ENCODE results near the gene GTF3C4.

GTF3C4 gene

GRCh38 chr9:132646726-132647125, 23.5 kb upstream of the GTF3C4 start:
- no peak overlapping the region for H3K18ac ChIP-seq (ENCODE audit: low read length)
- H3K14ac ChIP-seq (ENCODE audit: low read length) = no peak overlapping the region
- no peaks in the 10 kb centered on the region for H3K4me1 ChIP-seq (ENCODE audit: control insufficient read depth in 2 of 2, insufficient read depth in 1 of 2, low read depth in 1 of 2, low read length in 2 of 2)
- no peak overlapping the region for H2BK15ac ChIP-seq (ENCODE audit: low read length)
- H3K36me3 ChIP-seq (replicated peaks in 1 of 2; ENCODE audit: control insufficient read depth in 2 of 2, insufficient read depth in 2 of 2, low read length in 2 of 2) = peaks cover 34 to 99% of the 10 kb centered on the region in 2 donors
- no peak overlapping the region for H2AFZ ChIP-seq (ENCODE audit: low read length)
- no peak overlapping the region for H3K4me2 ChIP-seq (ENCODE audit: insufficient read depth, low read length, poor library complexity, severe bottlenecking)
- H3K23ac ChIP-seq (ENCODE audit: low read depth, low read length, poor library complexity) = no peak overlapping the region
- no CpG with 5 or more reads among the region's 7 CpGs for WGBS, 2 donors (ENCODE audit: extremely low coverage in 2 of 2, insufficient read length in 2 of 2, insufficient replicate concordance in 1 of 2)
- no peak overlapping the region for H3K9ac ChIP-seq (ENCODE audit: low read depth, low read length, poor library complexity)
- DNase-seq (ENCODE audit: low spot score) = no peak
- H2AK5ac ChIP-seq (ENCODE audit: low read depth, low read length) = no peak overlapping the region
- H4K8ac ChIP-seq (ENCODE audit: low read depth, low read length) = no peak overlapping the region
- H3K4ac ChIP-seq (ENCODE audit: low read length) = no peak overlapping the region
- H3K9me3 ChIP-seq (replicated peaks in 1 of 2; ENCODE audit: control insufficient read depth in 2 of 2, insufficient read depth in 1 of 2, low read depth in 1 of 2, low read length in 2 of 2) = no peaks in the 10 kb centered on the region
- H3K27me3 ChIP-seq (ENCODE audit: control insufficient read depth in 3 of 3, insufficient read depth in 3 of 3, low read depth in 1 of 3, low read length in 3 of 3) = no peaks in the 10 kb centered on the region
- no peak overlapping the region for H3K27ac ChIP-seq (replicated peaks; ENCODE audit: low read length)
- H2BK120ac ChIP-seq (ENCODE audit: low read depth, low read length) = no peak overlapping the region
- H4K91ac ChIP-seq (ENCODE audit: low read depth, low read length, poor library complexity) = no peak overlapping the region
- H3K79me1 ChIP-seq (ENCODE audit: low read depth, low read length) = no peaks in the 10 kb centered on the region
- H2BK12ac ChIP-seq (ENCODE audit: low read length) = no peak overlapping the region
- H3K4me3 ChIP-seq (ENCODE audit: low read length in 2 of 2) = no peak overlapping the region
- no peak overlapping the region for H2BK5ac ChIP-seq (ENCODE audit: low read length)

DNA sequence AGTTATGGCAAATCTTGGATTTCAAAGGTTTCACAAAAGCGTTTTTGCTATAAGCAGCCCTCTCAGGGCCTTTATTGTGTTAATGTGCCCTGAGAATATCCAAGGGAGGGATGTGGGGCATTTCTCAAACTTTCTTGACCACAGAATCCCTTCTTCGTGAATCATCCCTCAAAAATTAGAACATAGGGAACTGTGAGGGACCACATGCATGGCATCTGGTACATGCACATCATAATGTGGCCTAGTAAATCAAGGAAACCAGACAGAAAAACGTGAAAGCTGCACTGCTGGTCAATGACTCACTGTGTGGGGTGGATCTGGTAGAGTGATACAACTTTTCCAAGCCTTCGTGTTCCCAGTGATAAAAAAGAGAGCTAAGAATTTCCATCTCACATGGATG, 22.9 kb upstream of the GTF3C4 start:
- Histone ChIP-seq H4K8ac (ENCODE audit: low read depth, low read length) (no peak overlapping the region), H3K18ac (ENCODE audit: low read length) (no peak overlapping the region), H3K9ac (ENCODE audit: low read depth, low read length, poor library complexity) (no peak overlapping the region), H4K91ac (ENCODE audit: low read depth, low read length, poor library complexity) (no peak overlapping the region), H3K9me3 (replicated peaks in 1 of 2; ENCODE audit: control insufficient read depth in 2 of 2, insufficient read depth in 1 of 2, low read depth in 1 of 2, low read length in 2 of 2) (no peaks in the 10 kb centered on the region), H3K4me2 (ENCODE audit: insufficient read depth, low read length, poor library complexity, severe bottlenecking) (no peak overlapping the region), H3K23ac (ENCODE audit: low read depth, low read length, poor library complexity) (no peak overlapping the region), H3K27me3 (ENCODE audit: control insufficient read depth in 3 of 3, insufficient read depth in 3 of 3, low read depth in 1 of 3, low read length in 3 of 3) (no peaks in the 10 kb centered on the region), H3K36me3 (replicated peaks in 1 of 2; ENCODE audit: control insufficient read depth in 2 of 2, insufficient read depth in 2 of 2, low read length in 2 of 2) (peaks cover 30 to 99% of the 10 kb centered on the region in 2 donors), H2BK120ac (ENCODE audit: low read depth, low read length) (no peak overlapping the region), H3K79me1 (ENCODE audit: low read depth, low read length) (no peaks in the 10 kb centered on the region), H3K4me1 (ENCODE audit: control insufficient read depth in 2 of 2, insufficient read depth in 1 of 2, low read depth in 1 of 2, low read length in 2 of 2) (no peaks in the 10 kb centered on the region), H3K4me3 (ENCODE audit: low read length in 2 of 2) (no peak overlapping the region), H2AK5ac (ENCODE audit: low read depth, low read length) (no peak overlapping the region), H3K27ac (replicated peaks; ENCODE audit: low read length) (no peak overlapping the region), H2AFZ (ENCODE audit: low read length) (no peak overlapping the region), H3K14ac (ENCODE audit: low read length) (no peak overlapping the region), H2BK5ac (ENCODE audit: low read length) (no peak overlapping the region), H3K4ac (ENCODE audit: low read length) (no peak overlapping the region), H2BK15ac (ENCODE audit: low read length) (no peak overlapping the region), H2BK12ac (ENCODE audit: low read length) (no peak overlapping the region)
- no peak for DNase-seq (ENCODE audit: low spot score)
- no CpG with 5 or more reads among the region's 4 CpGs for WGBS, 2 donors (ENCODE audit: extremely low coverage in 2 of 2, insufficient read length in 2 of 2, insufficient replicate concordance in 1 of 2)

DNA sequence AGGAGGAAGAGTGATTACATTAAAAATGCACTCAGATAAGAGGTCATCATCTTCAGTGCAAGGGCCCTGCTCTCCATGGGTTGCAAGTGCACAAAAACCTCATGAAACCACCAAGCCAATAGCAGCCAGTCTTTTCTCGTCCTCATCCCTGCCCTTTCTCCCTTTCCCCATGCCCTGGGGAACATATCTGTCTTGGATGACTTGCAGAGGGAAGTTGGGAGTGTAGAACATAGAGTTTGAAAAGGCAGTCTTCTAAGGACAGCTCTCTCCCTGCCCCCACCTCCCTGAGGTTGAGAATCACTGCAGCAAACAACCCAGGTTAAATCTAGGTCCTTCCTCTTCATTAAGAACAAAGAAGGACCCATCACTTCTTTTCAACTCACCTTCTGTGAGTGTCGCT, 22.5 kb upstream of the GTF3C4 start:
- no peak overlapping the region for H3K23ac ChIP-seq (ENCODE audit: low read depth, low read length, poor library complexity)
- H2AK5ac ChIP-seq (ENCODE audit: low read depth, low read length) = no peak overlapping the region
- H3K14ac ChIP-seq (ENCODE audit: low read length) = no peak overlapping the region
- no peak overlapping the region for H3K9ac ChIP-seq (ENCODE audit: low read depth, low read length, poor library complexity)
- H3K27me3 ChIP-seq (ENCODE audit: control insufficient read depth in 3 of 3, insufficient read depth in 3 of 3, low read depth in 1 of 3, low read length in 3 of 3) = no peaks in the 10 kb centered on the region
- no CpG with 5 or more reads among the region's 2 CpGs for WGBS, 2 donors (ENCODE audit: extremely low coverage in 2 of 2, insufficient read length in 2 of 2, insufficient replicate concordance in 1 of 2)
- no peak overlapping the region for H4K91ac ChIP-seq (ENCODE audit: low read depth, low read length, poor library complexity)
- H2BK15ac ChIP-seq (ENCODE audit: low read length) = no peak overlapping the region
- no peak overlapping the region for H2BK12ac ChIP-seq (ENCODE audit: low read length)
- H3K18ac ChIP-seq (ENCODE audit: low read length) = no peak overlapping the region
- no peak overlapping the region for H3K4me2 ChIP-seq (ENCODE audit: insufficient read depth, low read length, poor library complexity, severe bottlenecking)
- H3K4ac ChIP-seq (ENCODE audit: low read length) = no peak overlapping the region
- H4K8ac ChIP-seq (ENCODE audit: low read depth, low read length) = no peak overlapping the region
- peaks cover 32 to 100% of the 10 kb centered on the region in 2 donors for H3K36me3 ChIP-seq (replicated peaks in 1 of 2; ENCODE audit: control insufficient read depth in 2 of 2, insufficient read depth in 2 of 2, low read length in 2 of 2)
- H3K9me3 ChIP-seq (replicated peaks in 1 of 2; ENCODE audit: control insufficient read depth in 2 of 2, insufficient read depth in 1 of 2, low read depth in 1 of 2, low read length in 2 of 2) = no peaks in the 10 kb centered on the region
- no peak for DNase-seq (ENCODE audit: low spot score)
- no peak overlapping the region for H2BK120ac ChIP-seq (ENCODE audit: low read depth, low read length)
- H3K79me1 ChIP-seq (ENCODE audit: low read depth, low read length) = no peaks in the 10 kb centered on the region
- H3K4me1 ChIP-seq (ENCODE audit: control insufficient read depth in 2 of 2, insufficient read depth in 1 of 2, low read depth in 1 of 2, low read length in 2 of 2) = no peaks in the 10 kb centered on the region
- H2AFZ ChIP-seq (ENCODE audit: low read length) = no peak overlapping the region
- no peak overlapping the region for H3K27ac ChIP-seq (replicated peaks; ENCODE audit: low read length)
- no peak overlapping the region for H2BK5ac ChIP-seq (ENCODE audit: low read length)
- no peak overlapping the region for H3K4me3 ChIP-seq (ENCODE audit: low read length in 2 of 2)

GRCh38 chr9:132648283-132648682, 22.0 kb upstream of the GTF3C4 start:
- no peak overlapping the region for H2AK5ac ChIP-seq (ENCODE audit: low read depth, low read length)
- no CpG with 5 or more reads among the region's 7 CpGs for WGBS, 2 donors (ENCODE audit: extremely low coverage in 2 of 2, insufficient read length in 2 of 2, insufficient replicate concordance in 1 of 2)
- no peak for DNase-seq (ENCODE audit: low spot score)
- H3K18ac ChIP-seq (ENCODE audit: low read length) = no peak overlapping the region
- H3K9ac ChIP-seq (ENCODE audit: low read depth, low read length, poor library complexity) = no peak overlapping the region
- no peak overlapping the region for H2BK120ac ChIP-seq (ENCODE audit: low read depth, low read length)
- no peak overlapping the region for H4K91ac ChIP-seq (ENCODE audit: low read depth, low read length, poor library complexity)
- H3K27ac ChIP-seq (replicated peaks; ENCODE audit: low read length) = no peak overlapping the region
- no peak overlapping the region for H2BK12ac ChIP-seq (ENCODE audit: low read length)
- no peaks in the 10 kb centered on the region for H3K27me3 ChIP-seq (ENCODE audit: control insufficient read depth in 3 of 3, insufficient read depth in 3 of 3, low read depth in 1 of 3, low read length in 3 of 3)
- no peak overlapping the region for H2BK5ac ChIP-seq (ENCODE audit: low read length)
- no peak overlapping the region for H4K8ac ChIP-seq (ENCODE audit: low read depth, low read length)
- no peak overlapping the region for H2BK15ac ChIP-seq (ENCODE audit: low read length)
- H3K4me2 ChIP-seq (ENCODE audit: insufficient read depth, low read length, poor library complexity, severe bottlenecking) = no peak overlapping the region
- no peak overlapping the region for H3K23ac ChIP-seq (ENCODE audit: low read depth, low read length, poor library complexity)
- no peaks in the 10 kb centered on the region for H3K79me1 ChIP-seq (ENCODE audit: low read depth, low read length)
- no peaks in the 10 kb centered on the region for H3K4me1 ChIP-seq (ENCODE audit: control insufficient read depth in 2 of 2, insufficient read depth in 1 of 2, low read depth in 1 of 2, low read length in 2 of 2)
- no peaks in the 10 kb centered on the region for H3K9me3 ChIP-seq (replicated peaks in 1 of 2; ENCODE audit: control insufficient read depth in 2 of 2, insufficient read depth in 1 of 2, low read depth in 1 of 2, low read length in 2 of 2)
- H3K4me3 ChIP-seq (ENCODE audit: low read length in 2 of 2) = no peak overlapping the region
- no peak overlapping the region for H3K4ac ChIP-seq (ENCODE audit: low read length)
- peaks cover 29 to 96% of the 10 kb centered on the region in 2 donors for H3K36me3 ChIP-seq (replicated peaks in 1 of 2; ENCODE audit: control insufficient read depth in 2 of 2, insufficient read depth in 2 of 2, low read length in 2 of 2)
- no peak overlapping the region for H3K14ac ChIP-seq (ENCODE audit: low read length)
- H2AFZ ChIP-seq (ENCODE audit: low read length) = no peak overlapping the region

All from neuronal stem cell (in vitro differentiated cells).